ENCODE measurements around the gene RPL3.
"Not testable (repeated sequence)": the region's sequence is repeated elsewhere in the genome, so short reads cannot be mapped to it uniquely, and the experiment has no call there.

The RPL3 gene

GRCh38 chr22:39320616-39321029 lies 1.2 kb upstream of the RPL3 start:
- DNase-seq; in situ Hi-C loops (cut with MboI; ENCODE audit: low pct_unique_long_range_greater_than_20kb, low sequenced_read_pairs): not testable (repeated sequence)

- DNase-seq: peak; percentile 45
Observed at GRCh38 chr22:39318507-39319283, 728 bp downstream of the RPL3 start.

GRCh38 chr22:39317775-39318506 lies 1.5 kb downstream of the RPL3 start:
- in situ Hi-C loops (cut with MboI; ENCODE audit: low pct_unique_long_range_greater_than_20kb, low sequenced_read_pairs): no loop called here

More at GRCh38 chr22:39318507-39319283, 728 bp downstream of the RPL3 start:
- in situ Hi-C loops (cut with MboI; ENCODE audit: low pct_unique_long_range_greater_than_20kb, low sequenced_read_pairs): no loop called here

GRCh38 chr22:39317084-39317774 lies 2.2 kb downstream of the RPL3 start:
- in situ Hi-C loops (cut with MboI; ENCODE audit: low pct_unique_long_range_greater_than_20kb, low sequenced_read_pairs): no loop called here
- DNase-seq: peak; percentile 38

More at GRCh38 chr22:39317775-39318506, 1.5 kb downstream of the RPL3 start:
- no peak for DNase-seq

- in situ Hi-C loops (cut with MboI; ENCODE audit: low pct_unique_long_range_greater_than_20kb, low sequenced_read_pairs): no loop called here
Observed at GRCh38 chr22:39316440-39317083, 2.9 kb downstream of the RPL3 start.

GRCh38 chr22:39315389-39315788 lies 4.0 kb downstream of the RPL3 start:
- no peak for DNase-seq
- in situ Hi-C loops (cut with MboI; ENCODE audit: low pct_unique_long_range_greater_than_20kb, low sequenced_read_pairs): no loop called here

More at GRCh38 chr22:39316440-39317083, 2.9 kb downstream of the RPL3 start:
- DNase-seq: peak; percentile 85

- in situ Hi-C loops (cut with MboI; ENCODE audit: low pct_unique_long_range_greater_than_20kb, low sequenced_read_pairs): no loop called here
- no peak for DNase-seq
Observed at GRCh38 chr22:39314251-39314971, 5.0 kb downstream of the RPL3 start.

- no peak for DNase-seq
- in situ Hi-C loops (cut with MboI; ENCODE audit: low pct_unique_long_range_greater_than_20kb, low sequenced_read_pairs): no loop called here
Observed at GRCh38 chr22:39313258-39314001, 6.0 kb downstream of the RPL3 start.

- in situ Hi-C loops (cut with MboI; ENCODE audit: low pct_unique_long_range_greater_than_20kb, low sequenced_read_pairs): no loop called here
- DNase-seq: no peak
Observed at GRCh38 chr22:39312410-39312809, 7.0 kb downstream of the RPL3 start.

- in situ Hi-C loops (cut with MboI; ENCODE audit: low pct_unique_long_range_greater_than_20kb, low sequenced_read_pairs): no loop called here
- DNase-seq: no peak
Observed at GRCh38 chr22:39311592-39312400, 7.6 kb downstream of the RPL3 start.

GRCh38 chr22:39309881-39310714 lies 9.3 kb downstream of the RPL3 start:
- in situ Hi-C loops (cut with MboI; ENCODE audit: low pct_unique_long_range_greater_than_20kb, low sequenced_read_pairs): loop anchor here (10.0 kb wide), 1 partner anchor 135 kb away; no protein-coding TSS in a partner anchor
- no peak for DNase-seq

- in situ Hi-C loops (cut with MboI; ENCODE audit: low pct_unique_long_range_greater_than_20kb, low sequenced_read_pairs): loop anchor here (10.0 kb wide), 1 partner anchor 135 kb away; no protein-coding TSS in a partner anchor
- DNase-seq: no peak
Observed at GRCh38 chr22:39309364-39309861, 10.0 kb downstream of the RPL3 start.

GRCh38 chr22:39308614-39309363 lies 10.6 kb downstream of the RPL3 start:
- DNase-seq: no peak
- in situ Hi-C loops (cut with MboI; ENCODE audit: low pct_unique_long_range_greater_than_20kb, low sequenced_read_pairs): loop anchor here (10.0 kb wide), 1 partner anchor 134 kb away; no protein-coding TSS in a partner anchor

- in situ Hi-C loops (cut with MboI; ENCODE audit: low pct_unique_long_range_greater_than_20kb, low sequenced_read_pairs): loop anchor here (10.0 kb wide), 1 partner anchor 132 kb away; no protein-coding TSS in a partner anchor
- no peak for DNase-seq
Observed at GRCh38 chr22:39306456-39307361, 12.7 kb downstream of the RPL3 start.
